ENCODE data around the gene DES.

- TF ChIP-seq CTCF (IDR thresholded peaks at IDR 0.05): no peak
- TF ChIP-seq ATF6 (CRISPR knock-in tag; IDR thresholded peaks at IDR 0.05): no peak
- TF ChIP-seq ATF2 (CRISPR knock-in tag; IDR thresholded peaks at IDR 0.05; ENCODE audit: borderline replicate concordance, low read depth): no peak
- TF ChIP-seq ZNF219 (CRISPR knock-in tag; IDR thresholded peaks at IDR 0.05; ENCODE audit: borderline replicate concordance): no peak
- TF ChIP-seq MYBL2 (CRISPR knock-in tag; IDR thresholded peaks at IDR 0.05): no peak
- TF ChIP-seq ETV6 (CRISPR knock-in tag; IDR thresholded peaks at IDR 0.05): no peak
- TF ChIP-seq SP1 (CRISPR knock-in tag; conservative IDR thresholded peaks at IDR 0.05): no peak
- no peak for TF ChIP-seq NFE2L1 (CRISPR knock-in tag; IDR thresholded peaks at IDR 0.05)
- TF ChIP-seq NR2C2 (CRISPR knock-in tag; IDR thresholded peaks at IDR 0.05): no peak
- TF ChIP-seq GRHL2 (CRISPR knock-in tag; IDR thresholded peaks at IDR 0.05; ENCODE audit: insufficient replicate concordance, severe bottlenecking): no peak
- TF ChIP-seq E2F1 (CRISPR knock-in tag; IDR thresholded peaks at IDR 0.05): no peak
- TF ChIP-seq JUN (CRISPR knock-in tag; IDR thresholded peaks at IDR 0.05): no peak
- no peak for TF ChIP-seq CBFB (CRISPR knock-in tag; IDR thresholded peaks at IDR 0.05; ENCODE audit: low read depth)
- no peak for TF ChIP-seq MLX (CRISPR knock-in tag; IDR thresholded peaks at IDR 0.05)
Observed at GRCh38 chr2:219458996-219459395, 40.8 kb downstream of the DES start.

Data from WTC11 (cell line).